Activated CD4-positive, alpha-beta T cell treated with anti-CD3 and anti-CD28 coated beads, Interleukin-2, amount 50 U/mL, for 16 hours (primary cell): ENCODE measurements around the gene RTL1.

Experiments used
- DNase-seq: peaks from one replicate; pipeline ENCODE4 v3.0.0-alpha.2; 2020

Gene RTL1

DNA sequence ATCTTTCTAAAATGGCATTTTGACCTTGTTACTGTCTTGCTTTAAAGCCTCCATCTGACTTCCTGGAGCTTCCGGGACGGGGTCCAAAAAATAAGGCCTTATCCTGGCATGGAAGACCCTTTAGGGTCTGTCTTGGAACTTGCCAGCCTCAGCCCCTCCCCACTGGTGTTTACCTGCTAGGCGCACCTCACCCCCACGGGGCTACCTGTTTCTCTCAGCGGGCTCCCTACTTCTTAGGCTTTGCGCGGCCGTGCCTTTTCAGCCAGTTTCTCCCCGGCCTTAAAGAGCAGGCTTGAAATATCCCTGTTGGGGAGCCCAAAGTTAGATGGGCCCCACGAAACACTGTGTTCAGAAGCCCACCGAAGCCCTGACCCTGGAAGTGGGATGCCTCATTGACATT, 5.1 kb downstream of the RTL1 start:
- DNase-seq = no peak

DNA sequence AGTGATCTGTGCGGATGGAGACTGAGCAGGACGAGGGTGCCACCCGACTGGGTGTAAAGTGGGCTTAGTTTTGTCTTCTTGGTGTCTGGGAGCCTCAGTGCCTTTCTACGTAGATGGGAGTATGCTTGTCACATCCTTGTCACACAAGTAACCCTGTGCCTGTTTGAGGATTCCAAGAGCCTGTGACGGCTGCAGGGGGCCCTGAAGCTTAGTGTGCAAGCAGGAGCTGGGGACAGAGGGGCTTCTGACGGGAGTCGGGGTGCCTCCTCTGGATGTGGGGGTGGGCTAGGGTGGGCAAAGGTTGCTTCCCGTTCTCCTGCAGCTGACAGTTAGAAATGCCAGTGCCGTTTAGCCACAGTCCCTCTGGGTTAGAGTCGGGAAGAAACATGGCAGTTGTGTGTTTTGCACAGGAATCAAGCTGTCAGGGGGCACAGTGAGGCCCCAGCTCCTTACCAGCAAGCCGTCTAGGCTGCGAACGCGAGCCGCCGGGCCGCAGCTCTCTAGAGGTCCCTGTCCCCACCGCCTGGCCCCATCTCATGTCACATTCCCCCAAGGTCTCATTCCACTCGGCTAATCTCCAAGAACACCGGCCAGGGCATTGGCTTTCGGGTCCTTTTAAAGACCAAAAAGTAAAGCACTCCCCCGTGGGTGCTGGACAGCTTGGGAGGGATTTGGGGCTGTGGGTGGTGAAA, 7.0 kb downstream of the RTL1 start:
- no peak for DNase-seq

DNA sequence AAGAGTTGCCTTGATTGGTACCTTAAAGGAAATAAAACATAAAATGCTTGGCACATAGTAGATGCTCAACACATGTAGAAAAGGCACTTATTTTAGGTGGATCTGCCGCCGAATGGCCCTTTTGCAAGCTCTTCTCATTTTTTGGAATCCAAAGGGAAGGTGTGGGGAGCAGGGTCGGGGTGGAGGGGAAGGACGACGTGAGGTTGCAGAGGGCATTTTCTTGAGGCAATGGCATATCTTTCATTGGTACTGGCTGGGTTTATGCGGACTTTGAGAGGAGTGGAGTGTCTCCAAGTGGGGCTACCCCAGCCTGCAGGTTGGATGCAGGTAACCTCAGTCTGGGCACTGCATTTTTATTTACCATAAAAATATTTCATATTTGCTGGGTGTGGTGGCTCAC, 8.1 kb downstream of the RTL1 start:
- DNase-seq = no peak

DNA sequence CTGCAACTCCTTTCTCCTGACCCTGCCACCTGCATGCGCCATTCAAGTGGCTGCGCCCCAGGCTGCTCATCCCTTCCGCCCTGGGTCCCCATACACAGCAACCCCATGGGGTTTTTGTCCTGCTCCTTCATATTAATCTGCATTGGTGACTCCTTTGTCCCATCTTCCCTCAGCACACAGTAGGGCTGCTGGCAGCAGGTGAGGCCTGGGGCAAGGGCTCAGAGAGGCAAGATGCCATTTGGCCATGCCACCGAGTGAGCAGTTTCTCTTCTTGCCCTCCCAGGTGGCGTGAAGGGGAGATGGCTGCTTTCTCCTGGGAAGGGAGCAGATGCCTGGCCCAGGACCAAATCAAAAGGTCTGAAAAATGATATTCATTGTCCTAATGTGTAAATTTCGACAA, 9.1 kb downstream of the RTL1 start:
- DNase-seq = no peak

DNA sequence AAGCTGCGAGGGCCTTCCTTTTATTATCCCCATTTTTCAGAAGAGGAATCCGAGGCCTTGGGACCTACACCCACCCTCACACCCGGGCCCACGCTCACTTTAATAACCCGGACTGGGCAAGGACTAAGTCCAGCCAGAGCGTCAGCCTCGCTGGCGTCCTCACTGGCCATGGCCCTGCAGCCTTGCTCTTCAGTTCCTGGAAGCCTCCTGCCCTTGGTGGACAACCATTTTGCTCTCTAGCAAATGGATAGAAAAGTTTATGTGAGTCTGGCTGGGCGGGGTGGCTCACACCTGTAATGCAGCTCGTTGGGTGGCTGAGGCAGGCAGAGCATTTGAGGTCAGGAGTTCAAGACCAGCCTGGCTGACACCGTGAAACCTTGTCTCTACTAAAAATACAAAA, 9.8 kb downstream of the RTL1 start:
- no peak for DNase-seq

DNA sequence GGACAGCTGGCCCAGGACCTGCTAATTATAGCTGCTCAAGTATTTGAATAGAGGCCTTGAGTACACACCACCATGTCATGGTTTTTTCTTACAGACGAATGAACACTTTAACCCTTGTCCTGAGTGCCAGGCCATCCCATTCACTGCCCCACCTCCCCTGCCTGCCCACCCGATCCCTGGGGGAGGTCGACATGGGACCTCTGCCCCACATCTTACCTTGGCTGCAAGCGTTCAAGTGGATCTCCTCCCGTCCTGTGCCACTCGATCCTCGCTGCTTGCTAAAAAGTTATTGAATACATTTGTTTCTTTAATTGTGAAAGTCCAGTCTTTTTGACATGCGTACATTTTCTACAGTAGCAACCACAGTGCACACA, 10.3 kb downstream of the RTL1 start:
- DNase-seq = no peak

DNA sequence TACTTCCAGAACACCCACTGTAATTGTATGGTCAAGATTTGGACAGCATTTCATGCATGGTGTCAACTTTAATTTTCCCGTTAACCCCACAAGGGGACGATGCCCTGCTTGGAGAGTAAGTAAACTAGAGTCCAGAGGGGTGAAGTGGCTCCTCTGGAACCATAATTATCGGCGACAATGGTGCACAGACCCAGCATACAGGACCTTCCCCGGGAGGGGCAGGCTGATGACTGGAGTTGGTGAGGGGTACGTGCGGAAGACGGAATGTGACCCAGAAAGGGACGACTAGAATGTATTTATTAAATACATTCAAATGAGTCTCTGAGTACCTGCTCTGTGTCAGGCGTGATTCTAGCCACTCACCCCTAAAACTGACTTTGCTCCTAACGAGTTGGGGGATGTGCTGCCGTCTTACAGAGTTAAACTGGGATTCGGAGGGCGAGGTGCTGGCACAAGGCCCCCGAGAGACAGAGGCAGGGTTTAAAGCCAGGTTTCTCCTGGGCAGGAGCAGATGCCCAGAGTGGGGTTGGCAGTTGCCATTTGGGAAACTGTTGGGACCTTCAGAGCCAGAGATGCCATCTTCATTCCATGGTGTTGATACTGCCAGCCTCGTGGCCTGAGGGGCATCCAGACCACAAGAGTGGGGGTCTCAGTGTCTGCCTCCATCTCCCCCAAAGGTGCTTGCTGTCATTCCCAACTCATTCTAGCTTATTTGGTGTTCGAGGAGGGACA, 10.9 kb downstream of the RTL1 start:
- DNase-seq = no peak

DNA sequence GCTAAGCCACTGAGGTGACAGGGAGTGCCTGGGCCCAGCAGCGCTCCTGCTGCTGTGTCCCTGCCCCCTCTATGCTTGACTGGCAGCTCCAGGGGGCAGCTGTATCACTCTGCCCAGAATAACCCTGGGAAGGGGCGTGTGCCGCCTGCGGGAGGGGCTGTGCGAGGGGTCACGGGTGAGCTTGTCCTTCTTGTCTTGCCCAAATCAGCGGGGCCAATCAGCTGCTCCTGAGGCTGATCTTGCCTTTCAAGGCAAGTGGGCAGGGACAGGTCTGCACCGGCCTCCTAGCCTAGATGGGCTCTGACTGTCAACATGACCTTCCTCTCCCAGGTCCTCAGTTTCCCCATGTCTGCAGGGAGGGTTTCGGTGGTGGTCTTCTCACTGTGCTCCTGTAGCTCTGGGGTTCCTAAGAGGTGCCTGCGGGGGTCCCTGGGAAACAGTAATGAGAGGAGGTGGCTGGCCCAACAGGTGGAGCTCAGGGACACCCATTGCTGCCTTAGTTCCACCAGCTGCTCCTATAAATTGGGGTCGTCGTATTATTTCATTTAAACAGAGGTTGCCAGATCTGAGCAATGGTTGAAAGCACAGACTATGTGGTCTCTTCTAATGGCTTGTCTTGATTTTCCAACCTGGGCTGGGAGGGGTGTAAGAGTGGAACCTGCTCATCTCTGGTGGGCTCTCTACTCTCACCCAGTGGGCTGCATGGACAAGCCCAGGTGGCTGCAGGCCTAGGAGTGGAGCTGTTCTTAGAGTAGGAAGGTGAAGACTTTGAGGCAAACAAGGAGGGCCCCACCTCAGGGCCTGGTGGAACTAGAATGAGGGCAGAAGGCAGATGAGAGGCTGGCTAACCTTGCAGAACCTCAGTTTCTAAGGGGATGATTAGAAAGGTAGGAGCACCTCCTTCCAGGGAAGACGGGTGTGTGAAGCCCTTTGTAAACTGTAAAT, 11.7 kb downstream of the RTL1 start:
- DNase-seq = no peak

DNA sequence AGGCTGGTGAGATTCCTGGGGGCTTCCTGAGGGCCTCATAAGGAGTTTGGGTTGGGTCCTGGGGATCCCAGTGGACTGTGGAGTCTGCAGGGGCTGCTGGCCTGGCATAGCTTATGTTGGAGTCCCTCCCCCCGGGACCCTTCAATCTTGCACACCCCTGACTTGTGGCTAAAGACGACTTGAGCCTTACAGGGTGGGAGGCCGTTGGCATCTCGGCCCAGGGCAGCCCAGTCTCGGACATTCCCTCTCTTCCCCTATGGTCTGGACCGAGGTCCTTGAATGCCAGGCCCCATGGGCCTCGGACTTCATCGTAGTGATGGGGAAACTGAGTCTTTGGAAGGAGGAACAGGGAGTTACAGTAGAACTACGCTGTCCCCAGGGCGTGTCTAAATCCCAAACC, 12.5 kb downstream of the RTL1 start:
- no peak for DNase-seq

DNA sequence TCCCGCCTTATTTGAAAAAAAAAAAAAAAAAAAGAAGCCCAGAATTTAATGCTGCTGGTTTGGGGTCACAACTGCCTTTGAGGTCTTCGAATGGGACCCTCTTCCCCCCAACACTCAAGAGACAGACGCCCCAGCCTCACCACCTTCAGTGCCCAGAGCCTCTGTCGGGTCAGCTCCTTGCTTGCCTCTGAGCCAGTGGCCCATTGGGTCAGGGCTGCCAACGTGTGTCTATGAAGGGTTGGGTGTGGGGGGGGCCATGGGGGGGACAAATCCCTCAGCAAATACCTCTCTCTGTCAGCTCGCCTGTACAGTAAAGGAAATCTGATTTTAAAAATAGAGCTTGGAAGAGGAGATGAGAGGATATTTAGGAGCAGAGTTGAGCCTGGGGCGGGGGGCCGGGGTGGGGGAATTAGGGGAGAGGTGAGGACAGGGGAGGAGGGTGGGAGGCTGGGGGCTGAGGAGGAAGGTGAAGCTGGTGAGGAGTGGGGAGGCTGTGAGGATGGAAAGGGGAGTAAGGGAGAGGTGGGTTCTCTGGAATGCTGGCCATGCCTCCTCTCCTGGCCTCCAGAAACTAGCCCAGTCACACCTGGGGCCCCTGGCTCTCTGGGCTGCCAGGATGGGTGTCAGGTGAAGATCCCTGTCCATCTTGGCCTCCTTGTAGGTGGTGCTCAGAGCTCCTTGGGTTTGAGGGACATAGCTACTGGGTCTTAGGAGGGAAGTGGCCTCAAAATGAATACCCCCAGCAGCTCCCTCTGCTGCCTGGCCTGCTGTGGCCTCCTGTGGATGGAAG, 13.3 kb downstream of the RTL1 start:
- no peak for DNase-seq

DNA sequence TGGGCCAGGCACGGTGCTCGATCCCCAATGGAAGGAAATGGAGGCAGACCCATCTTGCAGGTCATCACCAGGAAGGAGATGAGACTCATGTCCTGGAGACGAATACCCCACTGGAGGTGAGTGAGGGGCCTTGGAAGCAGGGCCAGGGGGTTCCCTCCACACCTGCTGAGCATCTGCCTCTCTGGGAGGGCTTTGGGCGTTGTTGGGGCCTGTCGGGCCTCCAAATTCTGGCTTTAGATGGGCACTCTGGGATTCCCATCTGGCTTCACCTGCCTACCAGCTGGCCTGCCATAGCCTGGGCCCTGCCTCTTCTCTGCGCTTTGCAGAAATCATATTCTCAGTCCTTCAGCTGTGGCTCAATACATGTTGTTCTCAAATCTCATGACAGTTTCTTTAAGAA, 13.9 kb downstream of the RTL1 start:
- no peak for DNase-seq

DNA sequence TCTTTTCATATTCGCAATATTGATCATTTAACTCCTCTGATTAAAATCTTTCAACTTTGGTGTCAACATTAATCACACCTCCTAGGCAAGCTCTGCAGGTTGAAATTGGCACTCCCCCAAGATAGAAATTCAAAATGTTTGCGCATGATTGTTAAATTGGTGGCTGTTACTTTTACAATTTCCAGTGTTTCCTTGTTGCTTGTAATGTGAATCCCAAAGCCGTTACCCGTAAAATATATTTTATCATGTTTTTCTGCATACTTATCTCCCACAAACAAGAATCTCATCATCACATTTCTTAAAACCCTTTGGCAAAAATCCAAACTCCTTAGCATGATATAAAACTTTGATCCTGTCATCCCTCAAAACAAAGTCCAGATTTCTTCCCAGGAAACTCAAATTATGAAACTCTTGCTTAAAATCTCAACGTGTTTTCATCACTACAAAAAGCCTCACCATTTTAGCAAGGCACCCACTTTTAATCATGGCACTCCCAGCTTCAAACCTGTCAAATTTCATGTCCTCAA, 14.7 kb downstream of the RTL1 start:
- DNase-seq = no peak

DNA sequence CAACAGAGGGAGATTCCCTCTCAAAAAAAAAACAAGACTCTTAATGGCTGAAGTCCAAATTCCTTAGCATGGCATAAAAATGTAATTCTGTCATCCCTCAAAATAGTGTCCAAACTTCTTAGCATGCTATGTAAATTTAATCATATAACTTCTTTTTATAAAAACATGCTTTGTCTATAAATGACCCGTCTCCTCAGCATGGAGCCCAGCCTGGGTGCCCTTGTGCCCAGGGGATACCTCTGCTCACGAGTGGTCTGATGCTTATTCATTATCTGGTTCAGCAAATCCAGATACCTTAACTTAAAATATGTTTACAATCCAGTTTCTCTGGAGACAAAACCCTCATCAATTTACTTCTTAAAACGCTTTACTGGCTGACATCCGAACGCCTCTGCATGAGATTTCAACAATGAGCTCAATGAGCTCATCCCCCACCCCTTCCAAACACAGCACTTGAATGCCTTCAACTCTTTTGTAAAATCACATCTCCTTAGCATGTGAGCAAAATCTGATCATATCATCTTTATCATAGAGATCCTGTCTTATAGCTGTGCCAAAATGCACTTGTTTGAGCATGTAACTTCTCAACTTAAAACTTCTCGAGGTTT, 15.7 kb downstream of the RTL1 start:
- no peak for DNase-seq

DNA sequence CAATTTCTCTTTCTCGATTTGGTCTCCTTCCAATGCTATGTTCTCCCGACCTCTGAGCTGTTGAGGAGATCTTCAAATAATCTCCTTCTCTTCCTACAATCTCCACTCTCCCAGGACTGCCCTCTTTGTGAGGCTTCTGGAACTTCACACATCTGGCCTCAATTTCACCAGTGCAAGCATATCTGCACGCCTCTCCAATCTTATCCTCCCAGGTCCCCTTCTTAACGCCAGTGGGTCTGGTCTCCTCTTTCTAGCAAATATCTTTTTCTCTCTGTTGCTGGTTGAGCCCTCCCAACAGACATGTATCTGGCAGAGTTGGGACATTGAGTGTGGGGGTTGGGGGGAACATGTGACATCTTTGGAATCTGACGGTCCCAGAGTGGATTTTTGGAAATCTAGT, 17.9 kb downstream of the RTL1 start:
- no peak for DNase-seq

DNA sequence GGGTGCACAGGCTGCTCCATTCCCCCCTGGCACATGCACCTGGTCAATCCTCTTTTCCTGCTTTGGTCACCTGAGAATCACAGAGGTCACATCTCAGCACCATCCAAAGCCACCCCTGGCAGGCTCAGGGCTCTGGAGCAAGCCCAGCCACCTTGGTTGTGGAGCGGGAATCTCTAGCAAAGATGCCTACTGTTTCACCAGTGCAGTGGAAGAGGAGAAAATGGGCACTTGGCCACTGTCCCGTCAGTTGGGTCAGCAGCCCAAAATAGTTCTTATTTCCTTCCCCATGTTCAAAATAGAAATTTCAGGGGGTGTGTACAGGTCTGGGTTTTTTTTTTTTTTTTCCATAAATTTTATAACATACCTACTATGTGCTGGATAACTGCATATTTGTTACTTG, 18.3 kb downstream of the RTL1 start:
- DNase-seq = no peak

DNA sequence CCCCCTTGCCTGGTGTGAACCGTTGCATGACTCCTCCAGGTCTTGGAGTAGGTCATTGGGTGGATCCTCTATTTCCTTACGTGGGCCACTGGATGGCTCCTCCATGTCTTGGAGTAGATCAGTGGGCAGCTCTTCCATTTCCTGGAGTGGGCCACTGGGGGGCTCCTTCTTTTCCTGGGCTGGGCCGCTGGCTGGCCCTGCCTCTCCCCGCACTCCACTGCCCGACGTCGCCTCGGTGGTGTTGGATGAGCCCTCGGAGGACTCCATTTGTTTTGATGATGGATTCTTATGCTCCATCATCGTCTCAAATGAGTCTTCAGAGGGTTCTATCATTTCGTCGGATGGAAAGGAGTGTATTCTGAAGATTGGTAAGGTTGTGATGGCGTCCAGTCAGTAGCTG, 19.1 kb downstream of the RTL1 start:
- no peak for DNase-seq

DNA sequence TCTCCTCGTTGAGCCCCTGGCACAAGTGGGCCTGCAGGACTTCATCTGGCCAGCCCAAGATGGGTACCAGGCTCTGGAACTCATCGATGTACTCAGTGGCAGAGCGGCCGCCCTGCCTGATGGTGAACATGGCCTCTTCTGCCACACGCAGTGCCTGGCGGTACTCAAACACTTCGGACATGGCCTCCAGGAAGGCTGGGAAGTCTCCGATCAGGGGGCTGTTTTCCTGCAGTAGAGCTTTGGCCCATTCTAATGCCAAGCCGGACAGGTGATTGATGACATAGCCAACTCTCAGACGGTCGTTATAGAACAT, 19.8 kb downstream of the RTL1 start:
- DNase-seq = no peak

DNA sequence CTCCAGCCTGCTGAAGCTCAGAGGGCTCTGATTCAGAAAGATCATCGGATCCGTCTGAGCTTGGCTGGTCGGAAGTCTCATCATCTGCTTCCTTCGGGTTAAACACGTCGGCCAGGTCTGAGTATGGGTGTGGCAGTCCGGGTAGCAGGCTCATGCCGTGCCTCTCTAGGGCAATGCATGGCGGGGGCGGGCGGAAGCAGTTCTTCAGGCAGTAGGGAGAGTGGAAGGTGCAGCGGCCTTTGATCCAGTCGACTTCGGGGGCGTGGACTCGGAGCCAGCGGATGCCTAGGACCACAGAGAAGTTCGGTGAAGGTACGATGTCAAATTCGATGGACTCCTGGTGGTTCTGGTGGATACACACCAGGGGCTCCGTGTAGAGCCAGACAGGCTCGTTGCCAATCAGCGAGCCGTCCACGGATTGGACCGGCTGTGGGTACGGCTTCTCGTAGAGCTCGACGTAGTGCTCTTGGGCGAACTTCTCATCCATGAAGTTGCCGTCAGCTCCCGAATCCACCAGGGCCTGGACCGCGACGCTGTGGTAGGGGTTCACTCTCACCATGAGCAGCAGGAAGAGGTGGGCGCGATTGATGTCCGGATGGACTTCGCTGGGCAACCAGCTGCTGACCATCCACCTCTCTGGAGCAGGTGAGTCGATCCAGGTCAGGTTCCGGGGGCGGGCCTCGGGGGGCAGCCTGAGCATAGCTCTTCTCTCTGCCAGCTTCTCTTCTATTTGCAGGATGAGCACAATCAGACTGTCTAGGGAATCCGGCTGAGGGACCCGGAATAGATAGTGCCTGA, 20.3 kb downstream of the RTL1 start:
- no peak for DNase-seq

DNA sequence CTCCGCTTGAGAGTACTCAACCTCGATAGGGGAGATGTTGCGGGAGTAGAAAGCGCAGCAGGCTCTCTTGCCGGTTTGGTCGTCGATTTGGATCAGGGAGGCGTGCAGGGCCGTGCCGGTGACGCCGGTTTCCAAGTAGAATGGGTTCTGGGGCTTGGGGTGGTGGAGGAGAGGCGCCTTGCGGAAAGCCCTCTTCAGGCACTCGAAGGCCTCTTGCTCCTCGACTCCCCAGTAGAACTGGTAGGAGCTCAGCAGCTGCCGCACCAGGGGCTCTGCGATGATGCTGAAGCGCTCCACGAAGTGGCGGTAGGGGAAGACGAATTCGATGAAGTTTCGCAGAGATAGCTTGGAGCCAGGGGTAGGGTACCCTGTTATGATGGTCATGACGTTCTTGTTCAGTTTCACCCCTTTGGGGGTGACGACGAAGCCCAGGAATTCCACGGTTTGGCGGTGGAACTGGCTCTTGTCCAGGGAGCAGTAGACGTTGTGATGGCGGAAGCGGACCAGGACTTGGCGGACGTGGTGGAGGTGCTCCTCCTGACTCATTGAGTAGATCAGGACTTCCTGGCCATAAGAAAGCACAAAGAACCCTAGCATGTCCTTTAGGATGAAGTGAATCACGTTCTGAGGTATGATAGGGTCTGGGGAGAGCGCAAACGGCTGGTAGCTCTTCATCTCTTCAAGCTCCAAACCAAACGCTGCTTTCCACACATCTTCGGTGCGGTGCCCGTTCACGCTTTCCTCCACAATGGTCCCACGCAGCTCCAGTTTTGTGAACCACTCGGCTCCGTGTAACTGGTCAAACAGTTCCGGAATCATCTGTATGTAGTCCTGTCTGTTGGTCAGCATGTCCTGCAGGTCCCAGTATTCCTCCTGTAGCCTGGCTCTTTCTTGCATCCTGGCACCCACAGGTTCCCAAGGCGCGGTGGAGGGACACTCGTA, 21.2 kb downstream of the RTL1 start:
- DNase-seq = no peak
